Fibroblast of lung (primary cell): ENCODE results near the gene FAM210A. TPM values are rescaled to one million over a fixed set of nuclear protein-coding genes. Genes with fewer than 3 reads are reported as not detected.

Experiments used
- DNase-seq, 2 donors: peaks; one replicate each; pipeline versions ENCODE4 v3.0.0 to v3.0.0-alpha.2; 2010; ENCODE audit warnings: low read depth in 2 of 2
- H2AFZ ChIP-seq: 2 replicates; pipeline ENCODE4 v1.5.1; 2012; ENCODE audit warnings: low read length, control low read depth, inconsistent platforms
- H3K27ac ChIP-seq: 2 replicates; pipeline ENCODE4 v1.5.1; 2011; ENCODE audit warnings: low read length, control low read depth; ENCODE audit not compliant: insufficient read depth
- H3K27me3 ChIP-seq: 2 replicates; pipeline ENCODE4 v1.5.1; 2011; ENCODE audit warnings: mild to moderate bottlenecking, low read length; ENCODE audit not compliant: control insufficient read depth, insufficient read depth
- H3K36me3 ChIP-seq: 2 replicates; pipeline ENCODE4 v1.5.1; 2011; ENCODE audit warnings: low read length; ENCODE audit not compliant: control insufficient read depth, insufficient read depth
- H3K4me1 ChIP-seq: 2 replicates; pipeline ENCODE4 v1.5.1; 2011; ENCODE audit warnings: low read length; ENCODE audit not compliant: control insufficient read depth, insufficient read depth; ENCODE audit errors: extremely low read depth
- H3K4me2 ChIP-seq: 2 replicates; pipeline ENCODE4 v1.5.1; 2011; ENCODE audit warnings: low read length, control low read depth; ENCODE audit not compliant: insufficient read depth; ENCODE audit errors: extremely low read depth
- H3K4me3 ChIP-seq, 4 experiments: fragments of 200-600 bp in 1 of 4; sonication (generic) in 1 of 4; replicated peaks in 1 of 4; 2 replicates each; pipeline ENCODE4 v1.5.1; 2011 to 2016; ENCODE audit warnings: low read length in 4 of 4, low read depth in 3 of 4, mild to moderate bottlenecking in 3 of 4, control low read depth in 2 of 4, inconsistent platforms in 1 of 4, mixed read lengths in 1 of 4; ENCODE audit not compliant: insufficient read depth in 1 of 4; ENCODE audit errors: control extremely low read depth in 1 of 4
- H3K79me2 ChIP-seq: 2 replicates; pipeline ENCODE4 v1.5.1; 2012; ENCODE audit warnings: mild to moderate bottlenecking, low read length, inconsistent platforms; ENCODE audit not compliant: control insufficient read depth, insufficient read depth
- H3K9ac ChIP-seq: 2 replicates; pipeline ENCODE4 v1.5.1; 2011; ENCODE audit warnings: mild to moderate bottlenecking, low read length, control low read depth; ENCODE audit not compliant: insufficient read depth
- H3K9me3 ChIP-seq: 2 replicates; pipeline ENCODE4 v1.5.1; 2012; ENCODE audit warnings: low read depth, low read length; ENCODE audit not compliant: control insufficient read depth, insufficient read depth
- H4K20me1 ChIP-seq: 2 replicates; pipeline ENCODE4 v1.5.1; 2011; ENCODE audit warnings: low read length; ENCODE audit not compliant: control insufficient read depth, insufficient read depth; ENCODE audit errors: extremely low read depth
- CTCF ChIP-seq, 2 donors: IDR thresholded peaks in 1 of 2; conservative IDR thresholded peaks in 1 of 2; 1 replicate in 1 of 2; 2 replicates in 1 of 2; pipeline ENCODE4 v1.5.1; 2011 to 2012; ENCODE audit warnings: low read length in 2 of 2, control low read depth in 1 of 2, inconsistent platforms in 1 of 2, low read depth in 1 of 2, mild to moderate bottlenecking in 1 of 2
- EZH2 ChIP-seq: IDR thresholded peaks from 2 replicates; pipeline ENCODE4 v1.5.1; 2012; ENCODE audit warnings: low read length, control low read depth, mild to moderate bottlenecking; ENCODE audit errors: missing control alignments
- polyA plus RNA-seq, 2 donors: library from polyadenylated mRNA; depleted of rRNA in 1 of 2; stranded (reverse) in 1 of 2; unstranded in 1 of 2; fragments of >200 nt; gene quantifications; 2 replicates each; pipeline ENCODE4 v1.2.1, GENCODE V29; 2011 to 2012; ENCODE audit warnings: missing spikeins in 1 of 2
- total RNA-seq: library from RNA; depleted of rRNA; stranded (reverse); fragments of >200 nt; gene quantifications from 2 replicates; pipeline ENCODE4 v1.2.1, GENCODE V29; 2014

Gene FAM210A
- total and polyA plus RNA-seq, 2 donors (not counting 1 experiment from before 2014, with no cell fraction given) = 14.2 to 17.5 TPM

GRCh38 chr18:13715330-13715729 is 11.0 kb downstream of the FAM210A start:
- Histone ChIP-seq H2AFZ (no peak overlapping the region), H3K27me3 (no peaks in the 10 kb centered on the region), H3K9ac (no peak overlapping the region), H4K20me1 (no peaks in the 10 kb centered on the region), H3K27ac (no peak overlapping the region), H3K4me3 (no peak overlapping the region), H3K4me1 (no peaks in the 10 kb centered on the region), H3K36me3 (no peaks in the 10 kb centered on the region), H3K4me2 (no peak overlapping the region), H3K79me2 (peaks cover 32% of the 10 kb centered on the region), H3K9me3 (no peaks in the 10 kb centered on the region)
- no peak for DNase-seq
- TF ChIP-seq EZH2 = no peak
- no peak for TF ChIP-seq CTCF (conservative IDR thresholded peaks at IDR 0.05 in 1 of 2, IDR thresholded peaks at IDR 0.05 in 1 of 2; ENCODE audit: low read depth in 1 of 2, low read length in 2 of 2)

DNA sequence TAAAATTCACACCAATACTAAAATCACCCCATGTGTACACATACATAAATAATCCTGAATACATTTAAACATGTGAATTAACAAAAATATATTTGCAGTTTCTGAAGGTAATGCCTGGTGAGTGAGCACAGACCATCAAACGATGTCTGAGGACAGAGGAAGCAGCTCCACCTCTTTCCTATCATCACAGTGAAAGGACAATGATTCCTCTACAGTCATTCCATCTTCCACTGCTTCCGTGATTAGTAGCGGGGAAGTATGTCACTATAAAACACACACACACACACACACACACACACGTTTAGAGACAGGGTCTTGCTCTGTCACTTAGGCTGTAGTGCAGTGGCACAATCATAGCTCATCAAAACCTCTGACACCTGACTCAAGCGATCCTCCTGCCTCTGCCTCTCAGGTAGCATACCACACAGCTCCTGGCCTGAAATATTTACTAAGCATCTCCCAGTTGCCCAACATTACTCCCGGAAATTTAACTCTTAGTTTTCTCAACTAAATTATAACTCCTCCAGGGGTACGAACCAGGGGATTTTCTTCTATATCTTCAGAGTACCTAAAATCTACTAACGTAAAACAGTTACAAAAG is 12.8 kb downstream of the FAM210A start:
- no peaks in the 10 kb centered on the region for H3K36me3 ChIP-seq
- no peak for DNase-seq
- H3K4me2 ChIP-seq = no peak overlapping the region
- H2AFZ ChIP-seq = no peak overlapping the region
- H3K4me1 ChIP-seq = no peaks in the 10 kb centered on the region
- peaks cover 25% of the 10 kb centered on the region for H3K79me2 ChIP-seq
- no peaks in the 10 kb centered on the region for H3K9me3 ChIP-seq
- no peaks in the 10 kb centered on the region for H4K20me1 ChIP-seq
- TF ChIP-seq EZH2 = no peak
- no peak for TF ChIP-seq CTCF (conservative IDR thresholded peaks at IDR 0.05 in 1 of 2, IDR thresholded peaks at IDR 0.05 in 1 of 2; ENCODE audit: low read depth in 1 of 2, low read length in 2 of 2)
- no peaks in the 10 kb centered on the region for H3K27me3 ChIP-seq
- no peak overlapping the region for H3K4me3 ChIP-seq
- no peak overlapping the region for H3K9ac ChIP-seq
- H3K27ac ChIP-seq = no peak overlapping the region

DNA sequence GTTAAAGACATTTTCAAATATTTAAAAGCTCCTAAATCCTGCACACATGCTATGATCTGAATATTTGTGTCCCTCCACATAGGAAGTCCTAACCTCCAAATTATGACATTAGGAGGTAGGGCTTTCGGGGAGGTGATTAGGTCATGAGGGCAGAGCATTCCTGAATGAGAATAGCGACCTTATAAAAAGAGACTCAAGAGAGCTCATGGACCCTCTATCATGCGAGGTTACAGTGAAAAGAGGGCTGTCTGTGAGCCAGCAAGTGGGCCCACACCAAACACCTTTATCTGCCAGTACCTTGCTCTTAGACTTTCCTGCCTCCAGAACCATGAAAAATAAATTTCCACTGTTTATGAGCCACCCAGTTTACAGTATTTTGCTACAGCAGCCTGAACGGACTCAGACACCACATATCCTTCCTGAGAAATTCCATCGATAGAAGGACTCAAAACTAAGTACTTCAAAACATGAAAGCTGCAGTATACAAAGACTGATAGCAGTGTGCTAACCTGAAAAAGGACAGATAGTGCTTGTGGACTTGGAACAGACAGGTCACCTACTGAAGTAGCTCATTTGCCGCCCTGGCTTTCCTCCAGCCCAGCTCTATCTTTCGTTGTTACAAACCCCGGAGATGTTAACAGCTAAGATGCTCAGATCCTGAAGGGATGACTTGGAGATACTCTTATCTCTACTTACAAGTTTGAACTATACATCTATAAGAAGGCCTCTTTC is 13.8 kb downstream of the FAM210A start:
- no peaks in the 10 kb centered on the region for H3K27me3 ChIP-seq
- H3K9ac ChIP-seq = no peak overlapping the region
- no peak overlapping the region for H3K27ac ChIP-seq
- H3K4me3 ChIP-seq = no peak overlapping the region
- H3K4me2 ChIP-seq = no peak overlapping the region
- no peak for DNase-seq
- H3K4me1 ChIP-seq = no peaks in the 10 kb centered on the region
- TF ChIP-seq EZH2 = no peak
- TF ChIP-seq CTCF (conservative IDR thresholded peaks at IDR 0.05 in 1 of 2, IDR thresholded peaks at IDR 0.05 in 1 of 2; ENCODE audit: low read depth in 1 of 2, low read length in 2 of 2) = no peak
- no peaks in the 10 kb centered on the region for H4K20me1 ChIP-seq
- H2AFZ ChIP-seq = no peak overlapping the region
- H3K79me2 ChIP-seq = peaks cover 20% of the 10 kb centered on the region
- H3K36me3 ChIP-seq = no peaks in the 10 kb centered on the region
- no peaks in the 10 kb centered on the region for H3K9me3 ChIP-seq
